HG03558 (cell line): ENCODE measurements around the gene GPHA2.

ENCODE experiments used
- ATAC-seq: cut with Tn5 transposase; IDR thresholded peaks from one replicate; pipeline ENCODE4 v1.9.1; 2021; ENCODE audit warnings: moderate number of reproducible peaks; ENCODE audit not compliant: unreplicated experiment; ENCODE audit errors: extremely low read depth

GPHA2 gene

GRCh38 chr11:64911689-64912088 lies 24.0 kb downstream of the GPHA2 start:
- no peak for ATAC-seq

GRCh38 chr11:64911142-64911541 lies 24.6 kb downstream of the GPHA2 start:
- no peak for ATAC-seq

GRCh38 chr11:64910451-64911093 lies 25.1 kb downstream of the GPHA2 start:
- no peak for ATAC-seq

- no peak for ATAC-seq
Measured at GRCh38 chr11:64909653-64910343, 25.9 kb downstream of the GPHA2 start.

GRCh38 chr11:64908766-64909165 lies 26.9 kb downstream of the GPHA2 start:
- ATAC-seq, result no peak

GRCh38 chr11:64906314-64906635 lies 29.4 kb downstream of the GPHA2 start:
- ATAC-seq, result no peak

- ATAC-seq, result no peak
Measured at GRCh38 chr11:64905516-64906313, 30.0 kb downstream of the GPHA2 start.

- no peak for ATAC-seq
Measured at GRCh38 chr11:64903291-64903833, 32.3 kb downstream of the GPHA2 start.

- no peak for ATAC-seq
Measured at GRCh38 chr11:64902102-64902900, 33.4 kb downstream of the GPHA2 start.

- ATAC-seq, result no peak
Measured at GRCh38 chr11:64900774-64901173, 34.9 kb downstream of the GPHA2 start.

GRCh38 chr11:64900263-64900678 lies 35.4 kb downstream of the GPHA2 start:
- no peak for ATAC-seq

- ATAC-seq, result no peak
Measured at GRCh38 chr11:64898541-64898940, 37.2 kb downstream of the GPHA2 start.

GRCh38 chr11:64898076-64898445 lies 37.6 kb downstream of the GPHA2 start:
- no peak for ATAC-seq

GRCh38 chr11:64897381-64898075 lies 38.2 kb downstream of the GPHA2 start:
- no peak for ATAC-seq

GRCh38 chr11:64896448-64897022 lies 39.2 kb downstream of the GPHA2 start:
- no peak for ATAC-seq

- ATAC-seq, result no peak
Measured at GRCh38 chr11:64894812-64895452, 40.8 kb downstream of the GPHA2 start.

GRCh38 chr11:64894070-64894811 lies 41.5 kb downstream of the GPHA2 start:
- ATAC-seq, result no peak
